HepG2 (cell line): ENCODE measurements around the gene PIEZO2.

Experiments used
- BHLHE40 ChIP-seq: IDR thresholded peaks from 2 replicates; pipeline ENCODE4 v1.6.1; 2011; ENCODE audit warnings: low read length, improper control_type of control experiment
- SALL2 ChIP-seq: sonication (generic); formaldehyde crosslinking; IDR thresholded peaks from 2 replicates; pipeline ENCODE4 v1.8.1; 2023; ENCODE audit warnings: mild to moderate bottlenecking, missing genetic modification reagents, inconsistent platforms

- TF ChIP-seq SALL2 (CRISPR knock-in tag) (no peak), BHLHE40 (no peak)
These were observed 395.2 kb downstream of the PIEZO2 start for GRCh38 chr18:10754128-10754527.
